Measurements from ENCODE around the gene PMS1.

DNA sequence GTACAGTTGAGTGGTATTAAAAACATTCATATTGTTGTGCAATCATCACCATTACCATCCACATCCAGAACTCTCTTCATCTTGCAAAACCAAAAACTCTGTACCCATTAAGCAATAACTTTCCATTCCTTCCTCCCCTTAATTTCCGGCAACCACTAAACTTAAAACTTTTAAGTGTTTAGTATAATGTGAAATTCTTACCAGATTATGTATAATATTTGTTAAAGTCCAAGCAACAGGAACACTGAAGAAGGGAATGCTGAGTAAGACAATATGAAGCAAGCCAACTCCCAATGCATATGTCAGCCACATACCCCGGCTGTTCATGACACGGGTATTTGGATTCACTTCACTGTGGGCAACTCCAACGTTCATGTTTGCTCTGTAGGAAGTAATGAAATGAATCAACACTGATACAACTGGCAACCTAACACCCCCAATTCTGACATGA, 2.0 kb upstream of the PMS1 start:
- TF ChIP-seq, protein P1, sequence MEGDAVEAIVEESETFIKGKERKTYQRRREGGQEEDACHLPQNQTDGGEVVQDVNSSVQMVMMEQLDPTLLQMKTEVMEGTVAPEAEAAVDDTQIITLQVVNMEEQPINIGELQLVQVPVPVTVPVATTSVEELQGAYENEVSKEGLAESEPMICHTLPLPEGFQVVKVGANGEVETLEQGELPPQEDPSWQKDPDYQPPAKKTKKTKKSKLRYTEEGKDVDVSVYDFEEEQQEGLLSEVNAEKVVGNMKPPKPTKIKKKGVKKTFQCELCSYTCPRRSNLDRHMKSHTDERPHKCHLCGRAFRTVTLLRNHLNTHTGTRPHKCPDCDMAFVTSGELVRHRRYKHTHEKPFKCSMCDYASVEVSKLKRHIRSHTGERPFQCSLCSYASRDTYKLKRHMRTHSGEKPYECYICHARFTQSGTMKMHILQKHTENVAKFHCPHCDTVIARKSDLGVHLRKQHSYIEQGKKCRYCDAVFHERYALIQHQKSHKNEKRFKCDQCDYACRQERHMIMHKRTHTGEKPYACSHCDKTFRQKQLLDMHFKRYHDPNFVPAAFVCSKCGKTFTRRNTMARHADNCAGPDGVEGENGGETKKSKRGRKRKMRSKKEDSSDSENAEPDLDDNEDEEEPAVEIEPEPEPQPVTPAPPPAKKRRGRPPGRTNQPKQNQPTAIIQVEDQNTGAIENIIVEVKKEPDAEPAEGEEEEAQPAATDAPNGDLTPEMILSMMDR (IDR thresholded peaks at IDR 0.05), result no peak
- TF ChIP-seq ZFX (IDR thresholded peaks at IDR 0.05; ENCODE audit: borderline replicate concordance), result no peak
